LNCaP clone FGC (cell line): ENCODE data around the gene FAM120A.
A peak's percentile ranks its signal among the peaks of the same experiment; 100 is the strongest.

Source experiments
- DNase-seq: peaks from one replicate; pipeline ENCODE4 v3.0.0-alpha.2; 2011; ENCODE audit warnings: low read depth
- H3K4me3 ChIP-seq: 2 replicates; pipeline ENCODE4 v1.5.1; 2011; ENCODE audit warnings: mild to moderate bottlenecking, low read depth, low read length, control low read depth
- TF ChIP-seq, protein P1 (sequence below): IDR thresholded peaks from 2 replicates; pipeline ENCODE4 v1.5.1; 2012; ENCODE audit warnings: mild to moderate bottlenecking; ENCODE audit not compliant: control insufficient read depth, insufficient read depth; ENCODE audit errors: extremely low read depth

Gene FAM120A, protein sequence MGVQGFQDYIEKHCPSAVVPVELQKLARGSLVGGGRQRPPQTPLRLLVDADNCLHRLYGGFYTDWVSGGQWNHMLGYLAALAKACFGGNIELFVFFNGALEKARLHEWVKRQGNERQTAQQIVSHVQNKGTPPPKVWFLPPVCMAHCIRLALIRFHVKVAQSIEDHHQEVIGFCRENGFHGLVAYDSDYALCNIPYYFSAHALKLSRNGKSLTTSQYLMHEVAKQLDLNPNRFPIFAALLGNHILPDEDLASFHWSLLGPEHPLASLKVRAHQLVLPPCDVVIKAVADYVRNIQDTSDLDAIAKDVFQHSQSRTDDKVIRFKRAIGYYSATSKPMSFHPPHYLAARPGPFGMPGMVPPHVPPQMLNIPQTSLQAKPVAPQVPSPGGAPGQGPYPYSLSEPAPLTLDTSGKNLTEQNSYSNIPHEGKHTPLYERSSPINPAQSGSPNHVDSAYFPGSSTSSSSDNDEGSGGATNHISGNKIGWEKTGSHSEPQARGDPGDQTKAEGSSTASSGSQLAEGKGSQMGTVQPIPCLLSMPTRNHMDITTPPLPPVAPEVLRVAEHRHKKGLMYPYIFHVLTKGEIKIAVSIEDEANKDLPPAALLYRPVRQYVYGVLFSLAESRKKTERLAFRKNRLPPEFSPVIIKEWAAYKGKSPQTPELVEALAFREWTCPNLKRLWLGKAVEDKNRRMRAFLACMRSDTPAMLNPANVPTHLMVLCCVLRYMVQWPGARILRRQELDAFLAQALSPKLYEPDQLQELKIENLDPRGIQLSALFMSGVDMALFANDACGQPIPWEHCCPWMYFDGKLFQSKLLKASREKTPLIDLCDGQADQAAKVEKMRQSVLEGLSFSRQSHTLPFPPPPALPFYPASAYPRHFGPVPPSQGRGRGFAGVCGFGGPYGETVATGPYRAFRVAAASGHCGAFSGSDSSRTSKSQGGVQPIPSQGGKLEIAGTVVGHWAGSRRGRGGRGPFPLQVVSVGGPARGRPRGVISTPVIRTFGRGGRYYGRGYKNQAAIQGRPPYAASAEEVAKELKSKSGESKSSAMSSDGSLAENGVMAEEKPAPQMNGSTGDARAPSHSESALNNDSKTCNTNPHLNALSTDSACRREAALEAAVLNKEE

DNA sequence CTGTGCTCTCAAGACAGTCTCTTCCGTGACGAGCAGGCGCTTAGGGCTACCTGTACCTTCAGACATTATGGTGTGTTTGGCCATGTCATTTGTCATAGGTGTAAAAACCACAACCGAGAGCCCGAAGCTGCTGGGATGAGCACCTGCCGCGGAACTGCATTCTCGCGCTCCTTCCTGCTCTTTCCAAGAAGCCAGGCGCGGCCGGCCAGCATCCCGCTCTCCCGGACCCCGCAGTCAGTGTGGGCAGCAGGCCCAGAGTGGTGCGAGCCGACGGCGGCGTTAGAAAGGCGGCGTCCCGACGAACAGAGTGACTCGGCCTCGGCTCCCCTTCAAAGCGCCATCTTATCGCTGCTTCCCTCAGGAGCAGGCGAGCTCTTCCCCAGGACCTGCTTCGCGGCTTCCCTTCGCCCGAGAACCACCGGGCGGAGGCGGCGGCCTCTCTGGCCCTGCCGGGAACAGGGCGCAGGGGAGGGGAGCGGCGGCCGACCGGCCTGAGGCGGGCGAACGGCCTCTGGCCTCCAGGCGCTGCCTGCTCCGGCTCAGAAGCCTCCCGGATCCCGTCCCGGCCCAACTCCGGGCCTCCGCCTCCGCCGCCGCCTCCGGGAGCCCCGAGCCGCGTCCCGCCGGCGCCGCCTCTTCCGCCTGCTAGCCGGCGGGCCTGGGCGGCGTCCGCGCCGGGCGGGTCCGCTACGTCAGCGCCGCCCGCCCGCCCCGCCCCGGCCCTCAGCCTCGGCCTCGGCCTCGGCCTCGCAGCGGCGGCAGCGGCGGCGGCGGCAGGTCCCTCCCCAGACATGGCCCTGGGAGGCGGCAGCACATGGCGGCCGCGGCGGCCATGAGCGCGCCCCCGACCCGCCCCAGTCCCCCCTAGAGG lies at the start of gene FAM120A:
Gene FAM120A (plus strand): TSS at position 741 of the 871 bp plus-strand sequence. CDS start 231 bp downstream, outside the sequence.
- DNase-seq: no peak
- peak within 1 kb of the TSS; percentile 78 for H3K4me3 ChIP-seq
- TF ChIP-seq, protein P1, sequence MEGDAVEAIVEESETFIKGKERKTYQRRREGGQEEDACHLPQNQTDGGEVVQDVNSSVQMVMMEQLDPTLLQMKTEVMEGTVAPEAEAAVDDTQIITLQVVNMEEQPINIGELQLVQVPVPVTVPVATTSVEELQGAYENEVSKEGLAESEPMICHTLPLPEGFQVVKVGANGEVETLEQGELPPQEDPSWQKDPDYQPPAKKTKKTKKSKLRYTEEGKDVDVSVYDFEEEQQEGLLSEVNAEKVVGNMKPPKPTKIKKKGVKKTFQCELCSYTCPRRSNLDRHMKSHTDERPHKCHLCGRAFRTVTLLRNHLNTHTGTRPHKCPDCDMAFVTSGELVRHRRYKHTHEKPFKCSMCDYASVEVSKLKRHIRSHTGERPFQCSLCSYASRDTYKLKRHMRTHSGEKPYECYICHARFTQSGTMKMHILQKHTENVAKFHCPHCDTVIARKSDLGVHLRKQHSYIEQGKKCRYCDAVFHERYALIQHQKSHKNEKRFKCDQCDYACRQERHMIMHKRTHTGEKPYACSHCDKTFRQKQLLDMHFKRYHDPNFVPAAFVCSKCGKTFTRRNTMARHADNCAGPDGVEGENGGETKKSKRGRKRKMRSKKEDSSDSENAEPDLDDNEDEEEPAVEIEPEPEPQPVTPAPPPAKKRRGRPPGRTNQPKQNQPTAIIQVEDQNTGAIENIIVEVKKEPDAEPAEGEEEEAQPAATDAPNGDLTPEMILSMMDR: no peak

GRCh38 chr9:93406371-93406770 lies 45.1 kb upstream of the FAM120A start:
- TF ChIP-seq, protein P1: no peak

GRCh38 chr9:93413530-93413929 lies 38.0 kb upstream of the FAM120A start:
- DNase-seq: no peak
- no peak overlapping the region for H3K4me3 ChIP-seq
- TF ChIP-seq, protein P1: no peak

More at GRCh38 chr9:93406371-93406770, 45.1 kb upstream of the FAM120A start:
- no peak overlapping the region for H3K4me3 ChIP-seq
- DNase-seq: no peak

GRCh38 chr9:93415176-93415690 lies 36.3 kb upstream of the FAM120A start:
- no peak overlapping the region for H3K4me3 ChIP-seq
- TF ChIP-seq, protein P1: no peak
- DNase-seq: no peak

GRCh38 chr9:93416530-93417235 lies 34.8 kb upstream of the FAM120A start:
- no peak for DNase-seq
- no peak overlapping the region for H3K4me3 ChIP-seq
- TF ChIP-seq, protein P1: no peak

- no peak overlapping the region for H3K4me3 ChIP-seq
- TF ChIP-seq, protein P1: no peak
- DNase-seq: no peak
Measured at GRCh38 chr9:93417538-93417937, 33.9 kb upstream of the FAM120A start.
